ENCODE data around the gene LYPD5. TPM values are rescaled to one million over a fixed set of nuclear protein-coding genes. Genes with fewer than 3 reads are reported as not detected.

LYPD5 gene, protein sequence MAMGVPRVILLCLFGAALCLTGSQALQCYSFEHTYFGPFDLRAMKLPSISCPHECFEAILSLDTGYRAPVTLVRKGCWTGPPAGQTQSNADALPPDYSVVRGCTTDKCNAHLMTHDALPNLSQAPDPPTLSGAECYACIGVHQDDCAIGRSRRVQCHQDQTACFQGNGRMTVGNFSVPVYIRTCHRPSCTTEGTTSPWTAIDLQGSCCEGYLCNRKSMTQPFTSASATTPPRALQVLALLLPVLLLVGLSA
- total RNA-seq (2021; fragmentation: NEBNext Ultra II Directional; extraction: Animal tissue kit (Norgen Biotek cat#: 25700)) = 0.59 and 0.74 TPM in 2 replicates
- polyA plus RNA-seq (2011; rRNA removed) = 4.3 TPM in 2 replicates
- 2.2 TPM for polyA plus RNA-seq (2011; cell fraction: cytosol; rRNA removed)
- polyA plus RNA-seq (2011; cell fraction: nucleus; rRNA removed) = 3.5 TPM
- polyA plus RNA-seq (2012, experiment 1 of 2) = 0.83 to 1.4 TPM (median 1.0 TPM) in 4 replicates
- 1.2 TPM for polyA plus RNA-seq (2012, experiment 2 of 2)
- polyA plus RNA-seq (2013, experiment 1 of 2) = 1.0 TPM
- polyA plus RNA-seq (2013, experiment 2 of 2) = 0.75 TPM
- 1.4 and 1.5 TPM in 2 replicates for polyA minus RNA-seq (2011; rRNA and poly(A)+ RNA removed)
- 0.88 TPM for polyA minus RNA-seq (2011; cell fraction: cytosol; rRNA and poly(A)+ RNA removed)
- 6.1 TPM for polyA minus RNA-seq (2011; cell fraction: nucleus; rRNA and poly(A)+ RNA removed)
- long read RNA-seq, experiment 1 = 0 reads
- long read RNA-seq, experiment 2 = 0 reads

DNA sequence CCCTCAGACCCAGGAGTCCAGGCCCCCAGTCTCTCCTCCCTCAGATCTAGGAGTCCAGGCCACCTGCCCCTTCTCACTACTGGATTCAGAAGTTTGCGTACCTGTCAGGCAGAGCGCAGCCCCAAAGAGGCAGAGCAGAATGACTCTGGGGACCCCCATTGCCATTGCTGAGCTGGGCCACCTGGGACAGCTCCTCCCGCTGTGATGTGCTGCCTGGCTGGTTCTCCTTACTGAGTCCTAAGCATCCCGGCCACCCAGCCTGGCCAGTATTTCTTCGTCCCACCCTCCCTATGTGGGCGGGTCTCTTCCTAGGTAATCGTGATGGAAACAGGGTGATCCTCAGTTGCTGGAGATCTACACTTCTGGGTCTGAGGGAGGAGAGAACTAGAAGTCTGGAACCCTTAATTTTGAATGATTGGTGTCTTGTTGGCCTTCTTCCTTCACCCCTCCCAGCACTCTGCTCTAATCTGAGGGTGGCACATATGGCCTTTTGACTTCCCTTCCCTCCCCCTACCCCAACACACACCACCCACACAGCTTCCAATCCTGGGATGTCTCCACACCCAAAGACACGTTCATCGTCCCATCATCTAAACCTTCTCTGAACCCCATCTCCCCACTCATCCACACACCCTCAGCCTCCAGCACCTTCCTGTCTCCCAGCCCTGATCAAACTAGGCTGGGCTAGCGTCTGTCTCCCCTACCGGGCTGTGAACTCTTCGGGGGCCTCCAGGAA, at the start of gene LYPD5:
Gene LYPD5, minus strand, starts transcription at position 232 of the 736 bp plus-strand sequence. Its CDS starts 67 bp downstream, at position 165.
- H2BK12ac ChIP-seq (ENCODE audit: low read depth, low read length) = no peak within 1 kb of the TSS
- H3K14ac ChIP-seq (ENCODE audit: insufficient read length) = no peak within 1 kb of the TSS
- no peaks in the 10 kb centered on the region for H3K79me2 ChIP-seq (ENCODE audit: control insufficient read depth in 1 of 2, insufficient read depth in 2 of 2, low read length in 2 of 2)
- no peak within 1 kb of the TSS for H3K23ac ChIP-seq (ENCODE audit: insufficient read length)
- no peak within 1 kb of the TSS for H2BK15ac ChIP-seq (ENCODE audit: low read length)
- H3K9ac ChIP-seq (replicated peaks in 1 of 4; ENCODE audit: extremely low read depth in 1 of 4, low read depth in 3 of 4, low read length in 3 of 4) = no peak within 1 kb of the TSS
- WGBS, 2 experiments (ENCODE audit: extremely low coverage in 1 of 2, insufficient coverage in 1 of 2, insufficient read length in 1 of 2, insufficient replicate concordance in 2 of 2, low coverage in 1 of 2, low lambda C conversion rate in 2 of 2, missing lambda C conversion rate in 1 of 2) = 75% methylated on average over 10 of the region's 12 CpGs; no CpG with 5 or more reads in 1 of the 2 experiments
- no peak within 1 kb of the TSS for H3K27ac ChIP-seq (ENCODE audit: low read depth, low read length)
- no peak within 1 kb of the TSS for H3K4ac ChIP-seq (replicated peaks; ENCODE audit: insufficient read length, low read depth, low read length)
- peaks cover 8% of the 10 kb centered on the region for H3K23me2 ChIP-seq (ENCODE audit: low read depth, low read length)
- peak within 1 kb of the TSS; percentile 75; the same call in 1 of the 2 replicates for H4K8ac ChIP-seq (ENCODE audit: extremely low read depth, insufficient read depth, low read length)
- H3K18ac ChIP-seq (ENCODE audit: extremely low read depth, low read length) = no peak within 1 kb of the TSS
- H2AK5ac ChIP-seq (ENCODE audit: low read depth, low read length) = no peak within 1 kb of the TSS
- no peaks in the 10 kb centered on the region for H3K9me3 ChIP-seq (ENCODE audit: insufficient read depth in 2 of 2, low read depth in 1 of 2, low read length in 1 of 2)
- H4K5ac ChIP-seq (ENCODE audit: insufficient read length, low read depth, low read length) = no peak within 1 kb of the TSS
- H3K4me3 ChIP-seq (ENCODE audit: extremely low read depth in 1 of 4, insufficient read depth in 2 of 4, low read depth in 3 of 4, low read length in 4 of 4) = no peak within 1 kb of the TSS
- no peak for FAIRE-seq
- no peak within 1 kb of the TSS for H4K91ac ChIP-seq (replicated peaks; ENCODE audit: insufficient read length, low read length)
- DNase-seq (ENCODE audit: low read depth in 1 of 2, low spot score in 2 of 2) = no peak
- H3K79me1 ChIP-seq (ENCODE audit: low read depth, low read length) = no peaks in the 10 kb centered on the region
- CTCF ChIA-PET (ENCODE audit: partially characterized antibody) = interaction anchor here (0.7 kb wide), 1 partner anchor 751 kb away, joined by 3 read pairs; no protein-coding TSS in a partner anchor
- H2BK5ac ChIP-seq (ENCODE audit: low read depth, low read length) = no peak within 1 kb of the TSS
- H2BK120ac ChIP-seq (replicated peaks; ENCODE audit: low read depth, low read length) = no peak within 1 kb of the TSS
- H3K56ac ChIP-seq (replicated peaks; ENCODE audit: insufficient read length, low read depth, low read length) = no peak within 1 kb of the TSS
- H4K20me1 ChIP-seq (replicated peaks in 1 of 2; ENCODE audit: control insufficient read depth in 1 of 2, insufficient read depth in 2 of 2, low read length in 2 of 2) = peaks cover 0 to 3% of the 10 kb centered on the region in 2 experiments
- POLR2A ChIA-PET (ENCODE audit: partially characterized antibody) = no interaction called here
- H3K4me2 ChIP-seq (ENCODE audit: insufficient read depth in 1 of 2, low read depth in 2 of 2, low read length in 2 of 2) = no peak within 1 kb of the TSS
- H2BK20ac ChIP-seq (ENCODE audit: low read length) = no peak within 1 kb of the TSS
- peaks cover 0 to 5% (median 3%) of the 10 kb centered on the region in 4 experiments; a peak in 5 of 7 replicates for H3K4me1 ChIP-seq (replicated peaks in 1 of 4; ENCODE audit: control insufficient read depth in 3 of 4, insufficient read depth in 4 of 4, low read length in 3 of 4)
- peaks cover 4 to 23% (median 19%) of the 10 kb centered on the region in 4 experiments for H3K27me3 ChIP-seq (replicated peaks in 1 of 4; ENCODE audit: control insufficient read depth in 3 of 4, extremely low read depth in 1 of 4, insufficient read depth in 3 of 4, low read length in 3 of 4)
- no peak within 1 kb of the TSS for H2AFZ ChIP-seq (ENCODE audit: low read length)
- H3K36me3 ChIP-seq (ENCODE audit: control insufficient read depth in 2 of 4, insufficient read depth in 4 of 4, low read length in 3 of 4) = no peaks in the 10 kb centered on the region
- TF ChIP-seq RXRA (IDR thresholded peaks at IDR 0.05; ENCODE audit: insufficient read depth, low read depth, low read length) = no peak
- no peak for TF ChIP-seq PHF8 (conservative IDR thresholded peaks at IDR 0.05; ENCODE audit: low read depth, low read length)
- TF ChIP-seq, protein P1, sequence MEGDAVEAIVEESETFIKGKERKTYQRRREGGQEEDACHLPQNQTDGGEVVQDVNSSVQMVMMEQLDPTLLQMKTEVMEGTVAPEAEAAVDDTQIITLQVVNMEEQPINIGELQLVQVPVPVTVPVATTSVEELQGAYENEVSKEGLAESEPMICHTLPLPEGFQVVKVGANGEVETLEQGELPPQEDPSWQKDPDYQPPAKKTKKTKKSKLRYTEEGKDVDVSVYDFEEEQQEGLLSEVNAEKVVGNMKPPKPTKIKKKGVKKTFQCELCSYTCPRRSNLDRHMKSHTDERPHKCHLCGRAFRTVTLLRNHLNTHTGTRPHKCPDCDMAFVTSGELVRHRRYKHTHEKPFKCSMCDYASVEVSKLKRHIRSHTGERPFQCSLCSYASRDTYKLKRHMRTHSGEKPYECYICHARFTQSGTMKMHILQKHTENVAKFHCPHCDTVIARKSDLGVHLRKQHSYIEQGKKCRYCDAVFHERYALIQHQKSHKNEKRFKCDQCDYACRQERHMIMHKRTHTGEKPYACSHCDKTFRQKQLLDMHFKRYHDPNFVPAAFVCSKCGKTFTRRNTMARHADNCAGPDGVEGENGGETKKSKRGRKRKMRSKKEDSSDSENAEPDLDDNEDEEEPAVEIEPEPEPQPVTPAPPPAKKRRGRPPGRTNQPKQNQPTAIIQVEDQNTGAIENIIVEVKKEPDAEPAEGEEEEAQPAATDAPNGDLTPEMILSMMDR (IDR thresholded peaks at IDR 0.05; ENCODE audit: control extremely low read depth in 1 of 3, insufficient read depth in 1 of 3, low read depth in 1 of 3, low read length in 3 of 3) = no peak
- no peak for TF ChIP-seq NANOG (IDR thresholded peaks at IDR 0.05; ENCODE audit: insufficient read depth, low read depth, low read length, poor library complexity, severe bottlenecking)
- TF ChIP-seq EP300 (IDR thresholded peaks at IDR 0.05; ENCODE audit: borderline replicate concordance in 1 of 2, low read depth in 2 of 2, low read length in 2 of 2) = no peak
